Testis (tissue), 3 donors: ENCODE data around the gene NFIX. TPM values are rescaled to one million over a fixed set of nuclear protein-coding genes. Genes with fewer than 3 reads are reported as not detected.

Source experiments
- DNase-seq: peaks from one replicate; pipeline ENCODE4 v3.0.0-alpha.2; 2019
- H3K27ac ChIP-seq, 2 donors: fragments of 200-600 bp; sonication (generic); one replicate each; pipeline ENCODE4 v1.5.1; 2019
- H3K27me3 ChIP-seq: fragments of 200-600 bp; sonication (generic); one replicate; pipeline ENCODE4 v1.5.1; 2019
- H3K36me3 ChIP-seq: fragments of 200-600 bp; sonication (generic); one replicate; pipeline ENCODE4 v1.5.1; 2017; ENCODE audit warnings: low read depth; ENCODE audit errors: missing control alignments
- H3K4me1 ChIP-seq: fragments of 200-600 bp; sonication (generic); one replicate; pipeline ENCODE4 v1.5.1; 2019
- H3K4me3 ChIP-seq, 2 donors: fragments of 200-600 bp; sonication (generic); one replicate each; pipeline ENCODE4 v1.5.1; 2017 to 2019
- H3K9me3 ChIP-seq: fragments of 200-600 bp; sonication (generic); one replicate; pipeline ENCODE4 v1.5.1; 2017
- CTCF ChIP-seq, 3 experiments: fragments of 450-650 bp in 2 of 3; fragments of 200-600 bp in 1 of 3; sonication (generic) in 1 of 3; IDR thresholded peaks; one replicate each; pipeline ENCODE4 v1.5.1; 2016 to 2019; ENCODE audit warnings: antibody characterized with exemption in 3 of 3, mild to moderate bottlenecking in 2 of 3, moderate library complexity in 1 of 3
- POLR2A ChIP-seq: fragments of 450-650 bp; IDR thresholded peaks from one replicate; pipeline ENCODE4 v1.6.1; 2017; ENCODE audit warnings: antibody characterized with exemption, mild to moderate bottlenecking, moderate library complexity
- WGBS, 2 donors: methylation state at CpG; one replicate each; pipeline ENCODE4 v1.1.5; 2018; 5-methylcytosine and 5-hydroxymethylcytosine counted together
- intact Hi-C: fragments of 100-400 bp; cut with DNase I; formaldehyde crosslinking; loops from one replicate; pipeline ENCODE4 v1.15.1; 2023; ENCODE audit warnings: low total_unique reads
- polyA plus RNA-seq: library from polyadenylated mRNA; stranded (reverse); fragments of 350-450 nt; fragmentation: Illumina TruSeq; extraction: RNeasy Lipid Tissue Mini Kit (QIAGEN cat#74804); gene quantifications from one replicate; pipeline ENCODE4 v1.2.3, GENCODE V29; 2014; ENCODE audit warnings: low read depth, low replicate concordance; ENCODE audit not compliant: insufficient read depth
- total RNA-seq, 2 donors: library from RNA; depleted of rRNA; stranded (reverse); fragments of >200 nt; gene quantifications; one replicate each; pipeline ENCODE4 v1.2.3, GENCODE V29; 2016

The NFIX gene
- total and polyA plus RNA-seq, 3 donors from 2014 or later: 47.4 to 62.4 (median 51.7) TPM

- Histone ChIP-seq H3K27me3 (no peaks in the 10 kb centered on the region), H3K9me3 (no peaks in the 10 kb centered on the region), H3K4me3 (no peak overlapping the region), H3K36me3 (no peaks in the 10 kb centered on the region), H3K27ac (peak overlapping the region; percentile 90 to 93), H3K4me1 (peaks cover 92% of the 10 kb centered on the region)
- WGBS, 2 donors: 63 to 64% methylated on average over 2 of the region's 2 CpGs
- TF ChIP-seq CTCF (IDR thresholded peaks at IDR 0.05) (no peak), POLR2A (no peak)
- DNase-seq: no peak
- intact Hi-C loops: no loop called here
Observed at GRCh38 chr19:13057744-13058143, 62.5 kb downstream of the NFIX start.

GRCh38 chr19:13058951-13059660, 63.8 kb downstream of the NFIX start:
- peak; percentile 51 for DNase-seq
- H3K4me3 ChIP-seq: no peak overlapping the region
- 41 to 42% methylated on average over 12 of the region's 12 CpGs for WGBS, 2 donors
- TF ChIP-seq CTCF (IDR thresholded peaks at IDR 0.05): peak in 1 of 3 experiments; percentile 10
- no peak for TF ChIP-seq POLR2A
- intact Hi-C loops: no loop called here
- no peaks in the 10 kb centered on the region for H3K36me3 ChIP-seq
- H3K4me1 ChIP-seq: peaks cover 92% of the 10 kb centered on the region
- no peaks in the 10 kb centered on the region for H3K9me3 ChIP-seq
- no peaks in the 10 kb centered on the region for H3K27me3 ChIP-seq
- peak overlapping the region in 1 of 2 donors; percentile 70 for H3K27ac ChIP-seq

GRCh38 chr19:13060233-13060963, 65.1 kb downstream of the NFIX start:
- Histone ChIP-seq H3K27me3 (no peaks in the 10 kb centered on the region), H3K4me3 (peak overlapping the region; percentile 15 to 57), H3K9me3 (no peaks in the 10 kb centered on the region), H3K4me1 (peaks cover 85% of the 10 kb centered on the region), H3K36me3 (no peaks in the 10 kb centered on the region), H3K27ac (peak overlapping the region; percentile 63 to 81)
- TF ChIP-seq POLR2A (no peak), CTCF (IDR thresholded peaks at IDR 0.05) (no peak)
- peak; percentile 72 for DNase-seq
- 10 to 14% methylated on average over 11 to 19 of the region's 19 CpGs for WGBS, 2 donors
- intact Hi-C loops: loop anchor here (5.0 kb wide), 1 partner anchor 78 kb away; no protein-coding TSS in a partner anchor

GRCh38 chr19:13060964-13061927, 66.0 kb downstream of the NFIX start:
- H3K27me3 ChIP-seq: no peaks in the 10 kb centered on the region
- WGBS, 2 donors: 0 to 1% methylated on average over 27 to 40 of the region's 40 CpGs
- H3K36me3 ChIP-seq: no peaks in the 10 kb centered on the region
- no peaks in the 10 kb centered on the region for H3K9me3 ChIP-seq
- peak; percentile 92 for DNase-seq
- TF ChIP-seq POLR2A (no peak), CTCF (IDR thresholded peaks at IDR 0.05) (peak; percentile 90 to 97 (median 92))
- peak overlapping the region; percentile 63 to 81 for H3K27ac ChIP-seq
- H3K4me3 ChIP-seq: peak overlapping the region; percentile 15 to 57
- H3K4me1 ChIP-seq: peaks cover 85% of the 10 kb centered on the region
- intact Hi-C loops: loop anchor here (5.0 kb wide), 1 partner anchor 79 kb away; no protein-coding TSS in a partner anchor
